H9 (cell line): ENCODE data around the gene IGFL2. TPM values are rescaled to one million over a fixed set of nuclear protein-coding genes. Genes with fewer than 3 reads are reported as not detected.

Experiments
- DNase-seq: peaks from one replicate; pipeline ENCODE4 v3.0.0-alpha.2; 2017
- H2AFZ ChIP-seq: one replicate; pipeline ENCODE4 v1.6.1; 2013; ENCODE audit warnings: mild to moderate bottlenecking, low read length, control low read depth, moderate library complexity
- H2AK5ac ChIP-seq: 2 replicates; pipeline ENCODE4 v1.6.1; 2013; ENCODE audit warnings: low read length, control low read depth, mixed read lengths; ENCODE audit not compliant: insufficient read length
- H2BK120ac ChIP-seq: one replicate; pipeline ENCODE4 v1.6.1; 2013; ENCODE audit warnings: low read depth, mild to moderate bottlenecking, low read length, control low read depth, inconsistent platforms; ENCODE audit not compliant: poor library complexity, severe bottlenecking
- H2BK12ac ChIP-seq: 2 replicates; pipeline ENCODE4 v1.6.1; 2013; ENCODE audit warnings: low read length, control low read depth, mixed read lengths, low read depth; ENCODE audit not compliant: insufficient read length
- H2BK15ac ChIP-seq: 2 replicates; pipeline ENCODE4 v1.6.1; 2013; ENCODE audit warnings: low read depth, low read length, control low read depth
- H2BK20ac ChIP-seq: one replicate; pipeline ENCODE4 v1.6.1; 2013; ENCODE audit warnings: low read depth, mild to moderate bottlenecking, low read length, control low read depth, inconsistent platforms; ENCODE audit not compliant: poor library complexity, severe bottlenecking
- H2BK5ac ChIP-seq: 2 replicates; pipeline ENCODE4 v1.6.1; 2013; ENCODE audit warnings: low read length, control low read depth, mixed read lengths; ENCODE audit not compliant: insufficient read length
- H3K14ac ChIP-seq: 2 replicates; pipeline ENCODE4 v1.6.1; 2013; ENCODE audit warnings: low read length, control low read depth; ENCODE audit not compliant: insufficient read depth
- H3K18ac ChIP-seq: 2 replicates; pipeline ENCODE4 v1.6.1; 2013; ENCODE audit warnings: low read depth, mild to moderate bottlenecking, mixed read lengths, low read length, control low read depth; ENCODE audit not compliant: insufficient read length
- H3K23ac ChIP-seq: 2 replicates; pipeline ENCODE4 v1.6.1; 2013; ENCODE audit warnings: low read length, control low read depth, mixed read lengths, low read depth; ENCODE audit not compliant: insufficient read length
- H3K23me2 ChIP-seq: 2 replicates; pipeline ENCODE4 v1.6.1; 2013; ENCODE audit warnings: low read depth, mild to moderate bottlenecking, mixed read lengths, low read length, control low read depth; ENCODE audit not compliant: insufficient read length, poor library complexity, severe bottlenecking
- H3K27ac ChIP-seq: 2 replicates; pipeline ENCODE4 v1.5.1; 2013; ENCODE audit warnings: low read length, control low read depth, mixed read lengths, low read depth; ENCODE audit not compliant: insufficient read length
- H3K27me3 ChIP-seq: 2 replicates; pipeline ENCODE4 v1.6.1; 2013; ENCODE audit warnings: low read length, control low read depth, inconsistent platforms; ENCODE audit not compliant: insufficient read depth
- H3K4ac ChIP-seq: 2 replicates; pipeline ENCODE4 v1.6.1; 2013; ENCODE audit warnings: low read depth, mild to moderate bottlenecking, control low read depth, inconsistent platforms, low read length, moderate library complexity
- H3K4me1 ChIP-seq: 2 replicates; pipeline ENCODE4 v1.6.1; 2013; ENCODE audit warnings: low read length, control low read depth, inconsistent platforms; ENCODE audit not compliant: insufficient read depth
- H3K4me2 ChIP-seq: 2 replicates; pipeline ENCODE4 v1.6.1; 2013; ENCODE audit warnings: low read length, control low read depth, mixed read lengths; ENCODE audit not compliant: insufficient read length, insufficient read depth
- H3K56ac ChIP-seq: 2 replicates; pipeline ENCODE4 v1.6.1; 2013; ENCODE audit warnings: low read depth, mild to moderate bottlenecking, mixed read lengths, low read length, control low read depth; ENCODE audit not compliant: insufficient read length
- H3K79me1 ChIP-seq: 2 replicates; pipeline ENCODE4 v1.6.1; 2013; ENCODE audit warnings: low read depth, mild to moderate bottlenecking, moderate library complexity, low read length, control low read depth, inconsistent platforms; ENCODE audit not compliant: insufficient read depth, poor library complexity, severe bottlenecking
- H3K79me2 ChIP-seq: 2 replicates; pipeline ENCODE4 v1.6.1; 2013; ENCODE audit warnings: low read length, control low read depth, inconsistent platforms; ENCODE audit not compliant: insufficient read depth
- H3K9ac ChIP-seq: 2 replicates; pipeline ENCODE4 v1.6.1; 2013; ENCODE audit warnings: low read length, control low read depth, mixed read lengths; ENCODE audit not compliant: insufficient read length; ENCODE audit errors: extremely low read depth
- H3K9me3 ChIP-seq: one replicate; pipeline ENCODE4 v1.6.1; 2013; ENCODE audit warnings: low read depth, low read length, inconsistent platforms; ENCODE audit not compliant: control insufficient read depth
- H3T11ph ChIP-seq: one replicate; pipeline ENCODE4 v1.6.1; 2013; ENCODE audit warnings: mild to moderate bottlenecking, low read length, control low read depth, inconsistent platforms
- H4K20me1 ChIP-seq: one replicate; pipeline ENCODE4 v1.6.1; 2013; ENCODE audit not compliant: control insufficient read depth, insufficient read length, insufficient read depth
- H4K5ac ChIP-seq: 2 replicates; pipeline ENCODE4 v1.6.1; 2013; ENCODE audit warnings: low read depth, mild to moderate bottlenecking, mixed read lengths, low read length, control low read depth; ENCODE audit not compliant: insufficient read length
- H4K8ac ChIP-seq: replicated peaks from 2 replicates; pipeline ENCODE4 v1.6.1; 2013; ENCODE audit warnings: low read length, control low read depth, mixed read lengths, low read depth; ENCODE audit not compliant: insufficient read length
- H4K91ac ChIP-seq: 2 replicates; pipeline ENCODE4 v1.6.1; 2013; ENCODE audit warnings: low read depth, mild to moderate bottlenecking, moderate library complexity, mixed read lengths, low read length, control low read depth; ENCODE audit not compliant: insufficient read length
- H3K27ac Mint-ChIP-seq, 3 experiments: 2 replicates in 2 of 3; 3 replicates in 1 of 3; pipeline ENCODE4 v1.8.0; 2020 to 2021; ENCODE audit warnings: mixed read lengths in 3 of 3, mild to moderate bottlenecking in 1 of 3, moderate library complexity in 1 of 3
- H3K27me3 Mint-ChIP-seq: 2 replicates; pipeline ENCODE4 v1.8.0; 2021; ENCODE audit warnings: low read depth, mild to moderate bottlenecking, moderate library complexity, mixed read lengths
- H3K36me3 Mint-ChIP-seq, 3 experiments: 2 replicates in 2 of 3; 3 replicates in 1 of 3; pipeline ENCODE4 v1.8.0; 2020 to 2021; ENCODE audit warnings: low read depth in 3 of 3, mixed read lengths in 3 of 3; ENCODE audit not compliant: insufficient read depth in 1 of 3
- H3K4me1 Mint-ChIP-seq, 2 experiments: 2 replicates each; pipeline ENCODE4 v1.8.0; 2020; ENCODE audit warnings: mixed read lengths in 2 of 2
- H3K4me3 Mint-ChIP-seq, 2 experiments: 2 replicates in 1 of 2; 3 replicates in 1 of 2; pipeline ENCODE4 v1.8.0; 2020 to 2021; ENCODE audit warnings: mild to moderate bottlenecking in 2 of 2, mixed read lengths in 2 of 2, moderate library complexity in 1 of 2
- H3K9me3 Mint-ChIP-seq, 2 experiments: 2 replicates in 1 of 2; 3 replicates in 1 of 2; pipeline ENCODE4 v1.8.0; 2020; ENCODE audit warnings: mild to moderate bottlenecking in 2 of 2, mixed read lengths in 2 of 2, moderate library complexity in 1 of 2
- WGBS: extraction: QIAGEN DNeasy Blood & Tissue Kit; methylation state at CpG from one replicate; pipeline ENCODE4 v1.1.7; 2013; ENCODE audit warnings: missing lambda C conversion rate, low lambda C conversion rate, mixed read lengths; ENCODE audit not compliant: insufficient read length; ENCODE audit errors: extremely low coverage; 5-methylcytosine and 5-hydroxymethylcytosine counted together
- total RNA-seq: library from RNA; stranded (reverse); gene quantifications from 2 replicates; pipeline ENCODE4 v1.2.1, GENCODE V29; 2021
- TF ChIP-seq, protein P1 (sequence below): fragments of 200-600 bp; sonication (generic); conservative IDR thresholded peaks from 3 replicates; pipeline ENCODE4 v1.8.0; 2021; ENCODE audit warnings: antibody characterized with exemption, mild to moderate bottlenecking

The IGFL2 gene
- total RNA-seq, 1 experiment from 2014 or later, result not detected

DNA sequence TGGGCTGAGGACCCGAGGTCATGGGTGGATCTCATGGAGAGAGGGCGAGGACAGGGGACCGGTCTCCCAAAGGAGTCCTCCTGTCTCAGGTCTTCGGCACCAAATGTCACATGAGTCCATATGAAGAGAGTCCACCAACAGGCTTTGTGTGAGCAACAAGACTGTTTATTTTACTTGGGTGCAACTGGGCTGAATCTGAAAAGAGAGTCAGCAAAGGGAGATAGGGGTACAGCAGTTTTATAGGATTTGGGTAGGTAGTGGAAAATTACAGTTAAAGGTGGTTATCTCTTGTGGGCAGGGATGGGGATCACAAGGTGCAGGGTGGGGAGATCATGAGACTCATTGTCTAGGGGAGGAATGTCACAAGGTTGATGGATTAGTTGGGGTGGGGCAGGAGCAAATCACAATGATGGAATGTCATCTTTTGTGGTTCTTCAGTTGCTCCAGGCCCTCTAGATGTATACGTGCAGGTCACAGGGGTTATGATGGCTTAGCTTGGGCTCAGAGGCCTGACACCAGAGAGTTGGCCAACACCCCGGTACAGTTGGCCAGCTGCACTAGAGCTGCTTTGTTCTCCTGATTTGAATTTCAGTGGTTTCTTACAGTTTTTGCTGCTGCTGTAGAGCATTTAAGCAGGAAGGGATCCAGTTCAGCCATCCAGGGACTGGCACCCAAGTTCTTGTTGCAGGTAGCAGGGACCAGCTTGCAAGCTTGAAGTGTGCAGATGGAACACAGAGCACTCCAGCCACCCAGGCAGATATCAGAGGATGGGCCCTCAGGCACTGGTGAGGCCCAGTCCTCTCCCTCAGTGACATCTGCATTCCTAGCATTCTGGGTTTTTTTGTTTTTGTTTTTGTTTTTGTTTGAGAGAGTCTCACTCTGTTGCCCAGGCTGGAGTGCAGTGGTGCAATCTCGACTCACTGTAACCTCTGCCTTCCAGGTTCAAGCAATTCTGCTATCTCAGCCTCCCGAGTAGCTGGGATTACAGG lies 55.1 kb downstream of the IGFL2 start:
- no peak overlapping the region for H3K9ac ChIP-seq

More for the DNA sequence above, 55.1 kb downstream of the IGFL2 start:
- Histone ChIP-seq H3T11ph (no peak overlapping the region), H3K79me1 (no peaks in the 10 kb centered on the region), H3K18ac (no peak overlapping the region), H4K20me1 (no peaks in the 10 kb centered on the region), H2AK5ac (no peak overlapping the region), H3K27me3 (no peaks in the 10 kb centered on the region), H2BK120ac (no peak overlapping the region), H2BK15ac (no peak overlapping the region), H3K56ac (no peak overlapping the region), H2BK12ac (no peak overlapping the region), H3K27ac (no peak overlapping the region), H2AFZ (no peak overlapping the region), H3K23ac (no peak overlapping the region), H3K4ac (no peak overlapping the region), H3K79me2 (no peaks in the 10 kb centered on the region), H3K4me1 (no peaks in the 10 kb centered on the region), H3K4me2 (no peak overlapping the region), H4K8ac (no peak overlapping the region), H2BK20ac (no peak overlapping the region), H4K91ac (no peak overlapping the region), H3K9me3 (peaks cover 5% of the 10 kb centered on the region), H4K5ac (no peak overlapping the region), H2BK5ac (no peak overlapping the region), H3K14ac (no peak overlapping the region), H3K23me2 (no peaks in the 10 kb centered on the region)
- H3K9me3 Mint-ChIP-seq, result peaks cover 14 to 23% of the 10 kb centered on the region in 2 experiments
- peaks cover 0 to 2% of the 10 kb centered on the region in 2 experiments; a peak in 1 of 4 replicates for H3K4me1 Mint-ChIP-seq
- H3K27me3 Mint-ChIP-seq, result peaks cover 22% of the 10 kb centered on the region
- DNase-seq, result no peak
- TF ChIP-seq, protein P1, sequence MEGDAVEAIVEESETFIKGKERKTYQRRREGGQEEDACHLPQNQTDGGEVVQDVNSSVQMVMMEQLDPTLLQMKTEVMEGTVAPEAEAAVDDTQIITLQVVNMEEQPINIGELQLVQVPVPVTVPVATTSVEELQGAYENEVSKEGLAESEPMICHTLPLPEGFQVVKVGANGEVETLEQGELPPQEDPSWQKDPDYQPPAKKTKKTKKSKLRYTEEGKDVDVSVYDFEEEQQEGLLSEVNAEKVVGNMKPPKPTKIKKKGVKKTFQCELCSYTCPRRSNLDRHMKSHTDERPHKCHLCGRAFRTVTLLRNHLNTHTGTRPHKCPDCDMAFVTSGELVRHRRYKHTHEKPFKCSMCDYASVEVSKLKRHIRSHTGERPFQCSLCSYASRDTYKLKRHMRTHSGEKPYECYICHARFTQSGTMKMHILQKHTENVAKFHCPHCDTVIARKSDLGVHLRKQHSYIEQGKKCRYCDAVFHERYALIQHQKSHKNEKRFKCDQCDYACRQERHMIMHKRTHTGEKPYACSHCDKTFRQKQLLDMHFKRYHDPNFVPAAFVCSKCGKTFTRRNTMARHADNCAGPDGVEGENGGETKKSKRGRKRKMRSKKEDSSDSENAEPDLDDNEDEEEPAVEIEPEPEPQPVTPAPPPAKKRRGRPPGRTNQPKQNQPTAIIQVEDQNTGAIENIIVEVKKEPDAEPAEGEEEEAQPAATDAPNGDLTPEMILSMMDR, result no peak
- peaks cover 0 to 9% (median 0%) of the 10 kb centered on the region in 3 experiments; a peak in 5 of 7 replicates for H3K36me3 Mint-ChIP-seq
- no peak overlapping the region for H3K27ac Mint-ChIP-seq
- WGBS, result no CpG with 5 or more reads among the region's 8 CpGs
- H3K4me3 Mint-ChIP-seq, result no peak overlapping the region
